H9 (cell line): ENCODE data around the gene ISL1. TPM values are rescaled to one million over a fixed set of nuclear protein-coding genes. Genes with fewer than 3 reads are reported as not detected.

Source experiments
- DNase-seq: peaks from one replicate; pipeline ENCODE4 v3.0.0-alpha.2; 2017
- H2AFZ ChIP-seq: one replicate; pipeline ENCODE4 v1.6.1; 2013; ENCODE audit warnings: mild to moderate bottlenecking, low read length, control low read depth, moderate library complexity
- H2AK5ac ChIP-seq: 2 replicates; pipeline ENCODE4 v1.6.1; 2013; ENCODE audit warnings: low read length, control low read depth, mixed read lengths; ENCODE audit not compliant: insufficient read length
- H2BK120ac ChIP-seq: one replicate; pipeline ENCODE4 v1.6.1; 2013; ENCODE audit warnings: low read depth, mild to moderate bottlenecking, low read length, control low read depth, inconsistent platforms; ENCODE audit not compliant: poor library complexity, severe bottlenecking
- H2BK12ac ChIP-seq: 2 replicates; pipeline ENCODE4 v1.6.1; 2013; ENCODE audit warnings: low read length, control low read depth, mixed read lengths, low read depth; ENCODE audit not compliant: insufficient read length
- H2BK15ac ChIP-seq: 2 replicates; pipeline ENCODE4 v1.6.1; 2013; ENCODE audit warnings: low read depth, low read length, control low read depth
- H2BK20ac ChIP-seq: one replicate; pipeline ENCODE4 v1.6.1; 2013; ENCODE audit warnings: low read depth, mild to moderate bottlenecking, low read length, control low read depth, inconsistent platforms; ENCODE audit not compliant: poor library complexity, severe bottlenecking
- H2BK5ac ChIP-seq: 2 replicates; pipeline ENCODE4 v1.6.1; 2013; ENCODE audit warnings: low read length, control low read depth, mixed read lengths; ENCODE audit not compliant: insufficient read length
- H3K14ac ChIP-seq: 2 replicates; pipeline ENCODE4 v1.6.1; 2013; ENCODE audit warnings: low read length, control low read depth; ENCODE audit not compliant: insufficient read depth
- H3K18ac ChIP-seq: 2 replicates; pipeline ENCODE4 v1.6.1; 2013; ENCODE audit warnings: low read depth, mild to moderate bottlenecking, mixed read lengths, low read length, control low read depth; ENCODE audit not compliant: insufficient read length
- H3K23ac ChIP-seq: 2 replicates; pipeline ENCODE4 v1.6.1; 2013; ENCODE audit warnings: low read length, control low read depth, mixed read lengths, low read depth; ENCODE audit not compliant: insufficient read length
- H3K23me2 ChIP-seq: 2 replicates; pipeline ENCODE4 v1.6.1; 2013; ENCODE audit warnings: low read depth, mild to moderate bottlenecking, mixed read lengths, low read length, control low read depth; ENCODE audit not compliant: insufficient read length, poor library complexity, severe bottlenecking
- H3K27ac ChIP-seq: 2 replicates; pipeline ENCODE4 v1.5.1; 2013; ENCODE audit warnings: low read length, control low read depth, mixed read lengths, low read depth; ENCODE audit not compliant: insufficient read length
- H3K27me3 ChIP-seq: 2 replicates; pipeline ENCODE4 v1.6.1; 2013; ENCODE audit warnings: low read length, control low read depth, inconsistent platforms; ENCODE audit not compliant: insufficient read depth
- H3K4ac ChIP-seq: 2 replicates; pipeline ENCODE4 v1.6.1; 2013; ENCODE audit warnings: low read depth, mild to moderate bottlenecking, control low read depth, inconsistent platforms, low read length, moderate library complexity
- H3K4me1 ChIP-seq: 2 replicates; pipeline ENCODE4 v1.6.1; 2013; ENCODE audit warnings: low read length, control low read depth, inconsistent platforms; ENCODE audit not compliant: insufficient read depth
- H3K4me2 ChIP-seq: 2 replicates; pipeline ENCODE4 v1.6.1; 2013; ENCODE audit warnings: low read length, control low read depth, mixed read lengths; ENCODE audit not compliant: insufficient read length, insufficient read depth
- H3K56ac ChIP-seq: 2 replicates; pipeline ENCODE4 v1.6.1; 2013; ENCODE audit warnings: low read depth, mild to moderate bottlenecking, mixed read lengths, low read length, control low read depth; ENCODE audit not compliant: insufficient read length
- H3K79me1 ChIP-seq: 2 replicates; pipeline ENCODE4 v1.6.1; 2013; ENCODE audit warnings: low read depth, mild to moderate bottlenecking, moderate library complexity, low read length, control low read depth, inconsistent platforms; ENCODE audit not compliant: insufficient read depth, poor library complexity, severe bottlenecking
- H3K79me2 ChIP-seq: 2 replicates; pipeline ENCODE4 v1.6.1; 2013; ENCODE audit warnings: low read length, control low read depth, inconsistent platforms; ENCODE audit not compliant: insufficient read depth
- H3K9ac ChIP-seq: 2 replicates; pipeline ENCODE4 v1.6.1; 2013; ENCODE audit warnings: low read length, control low read depth, mixed read lengths; ENCODE audit not compliant: insufficient read length; ENCODE audit errors: extremely low read depth
- H3K9me3 ChIP-seq: one replicate; pipeline ENCODE4 v1.6.1; 2013; ENCODE audit warnings: low read depth, low read length, inconsistent platforms; ENCODE audit not compliant: control insufficient read depth
- H3T11ph ChIP-seq: one replicate; pipeline ENCODE4 v1.6.1; 2013; ENCODE audit warnings: mild to moderate bottlenecking, low read length, control low read depth, inconsistent platforms
- H4K20me1 ChIP-seq: one replicate; pipeline ENCODE4 v1.6.1; 2013; ENCODE audit not compliant: control insufficient read depth, insufficient read length, insufficient read depth
- H4K5ac ChIP-seq: 2 replicates; pipeline ENCODE4 v1.6.1; 2013; ENCODE audit warnings: low read depth, mild to moderate bottlenecking, mixed read lengths, low read length, control low read depth; ENCODE audit not compliant: insufficient read length
- H4K8ac ChIP-seq: replicated peaks from 2 replicates; pipeline ENCODE4 v1.6.1; 2013; ENCODE audit warnings: low read length, control low read depth, mixed read lengths, low read depth; ENCODE audit not compliant: insufficient read length
- H4K91ac ChIP-seq: 2 replicates; pipeline ENCODE4 v1.6.1; 2013; ENCODE audit warnings: low read depth, mild to moderate bottlenecking, moderate library complexity, mixed read lengths, low read length, control low read depth; ENCODE audit not compliant: insufficient read length
- H3K27ac Mint-ChIP-seq, 3 experiments: 2 replicates in 2 of 3; 3 replicates in 1 of 3; pipeline ENCODE4 v1.8.0; 2020 to 2021; ENCODE audit warnings: mixed read lengths in 3 of 3, mild to moderate bottlenecking in 1 of 3, moderate library complexity in 1 of 3
- H3K27me3 Mint-ChIP-seq: 2 replicates; pipeline ENCODE4 v1.8.0; 2021; ENCODE audit warnings: low read depth, mild to moderate bottlenecking, moderate library complexity, mixed read lengths
- H3K36me3 Mint-ChIP-seq, 3 experiments: 2 replicates in 2 of 3; 3 replicates in 1 of 3; pipeline ENCODE4 v1.8.0; 2020 to 2021; ENCODE audit warnings: low read depth in 3 of 3, mixed read lengths in 3 of 3; ENCODE audit not compliant: insufficient read depth in 1 of 3
- H3K4me1 Mint-ChIP-seq, 2 experiments: 2 replicates each; pipeline ENCODE4 v1.8.0; 2020; ENCODE audit warnings: mixed read lengths in 2 of 2
- H3K4me3 Mint-ChIP-seq, 2 experiments: 2 replicates in 1 of 2; 3 replicates in 1 of 2; pipeline ENCODE4 v1.8.0; 2020 to 2021; ENCODE audit warnings: mild to moderate bottlenecking in 2 of 2, mixed read lengths in 2 of 2, moderate library complexity in 1 of 2
- H3K9me3 Mint-ChIP-seq, 2 experiments: 2 replicates in 1 of 2; 3 replicates in 1 of 2; pipeline ENCODE4 v1.8.0; 2020; ENCODE audit warnings: mild to moderate bottlenecking in 2 of 2, mixed read lengths in 2 of 2, moderate library complexity in 1 of 2
- CTCF ChIP-seq: fragments of 200-600 bp; sonication (generic); conservative IDR thresholded peaks from 3 replicates; pipeline ENCODE4 v1.8.0; 2021; ENCODE audit warnings: antibody characterized with exemption, mild to moderate bottlenecking
- WGBS: extraction: QIAGEN DNeasy Blood & Tissue Kit; methylation state at CpG from one replicate; pipeline ENCODE4 v1.1.7; 2013; ENCODE audit warnings: missing lambda C conversion rate, low lambda C conversion rate, mixed read lengths; ENCODE audit not compliant: insufficient read length; ENCODE audit errors: extremely low coverage; 5-methylcytosine and 5-hydroxymethylcytosine counted together
- total RNA-seq: library from RNA; stranded (reverse); gene quantifications from 2 replicates; pipeline ENCODE4 v1.2.1, GENCODE V29; 2021

The ISL1 gene
- total RNA-seq, 1 experiment from 2014 or later: not detected

GRCh38 chr5:51389288-51389576 is 6.0 kb downstream of the ISL1 start:
- no peak overlapping the region for H2BK15ac ChIP-seq
- H4K5ac ChIP-seq: no peak overlapping the region
- no peak overlapping the region for H3K56ac ChIP-seq
- H4K20me1 ChIP-seq: no peaks in the 10 kb centered on the region
- no peak overlapping the region for H4K91ac ChIP-seq
- peak overlapping the region; percentile 24 for H3K4me2 ChIP-seq
- TF ChIP-seq CTCF: no peak
- no peak overlapping the region for H3K14ac ChIP-seq
- H3T11ph ChIP-seq: no peak overlapping the region
- Mint-ChIP-seq H3K9me3 (peaks cover 5 to 11% of the 10 kb centered on the region in 2 experiments; a peak in 2 of 5 replicates), H3K36me3 (no peaks in the 10 kb centered on the region; a peak in 1 of 7 replicates), H3K27ac (no peak overlapping the region), H3K4me1 (peaks cover 50 to 86% of the 10 kb centered on the region in 2 experiments), H3K4me3 (peak overlapping the region; percentile 37 to 79), H3K27me3 (peaks cover 100% of the 10 kb centered on the region)
- H2BK12ac ChIP-seq: no peak overlapping the region
- peaks cover 18% of the 10 kb centered on the region for H3K23me2 ChIP-seq
- WGBS: no CpG with 5 or more reads among the region's 17 CpGs
- no peak overlapping the region for H4K8ac ChIP-seq
- H2BK20ac ChIP-seq: no peak overlapping the region
- peaks cover 81% of the 10 kb centered on the region for H3K27me3 ChIP-seq
- H3K79me1 ChIP-seq: no peaks in the 10 kb centered on the region
- no peak overlapping the region for H2BK120ac ChIP-seq
- H3K9ac ChIP-seq: no peak overlapping the region
- peak; percentile 46 for DNase-seq
- H2AK5ac ChIP-seq: no peak overlapping the region
- no peaks in the 10 kb centered on the region for H3K9me3 ChIP-seq
- no peak overlapping the region for H2BK5ac ChIP-seq
- H3K27ac ChIP-seq: no peak overlapping the region
- H3K18ac ChIP-seq: no peak overlapping the region
- H2AFZ ChIP-seq: no peak overlapping the region
- H3K4me1 ChIP-seq: peaks cover 5% of the 10 kb centered on the region; the same call in 1 of the 2 replicates
- H3K79me2 ChIP-seq: no peaks in the 10 kb centered on the region
- no peak overlapping the region for H3K23ac ChIP-seq
- no peak overlapping the region for H3K4ac ChIP-seq
